ENCODE data around the gene TST. TPM values are rescaled to one million over a fixed set of nuclear protein-coding genes. Genes with fewer than 3 reads are reported as not detected.

The TST gene
- polyA plus RNA-seq, 2 of the 4 experiments (the other 2 are of a cell fraction), result 43.2 to 50.1 TPM

- Histone ChIP-seq H3K4me2 (no peak overlapping the region), H3K27ac (no peak overlapping the region), H3K4me3 (no peak overlapping the region), H3K4me1 (no peaks in the 10 kb centered on the region), H3K9me3 (no peaks in the 10 kb centered on the region)
- CTCF ChIA-PET, result interaction anchor here (0.8 to 1.1 kb wide), 2 partner anchors 15 to 20 kb away, joined by 3 to 4 read pairs; no protein-coding TSS in a partner anchor
- WGBS (ENCODE audit: missing lambda C conversion rate), result 93% methylated on average over 16 of the region's 28 CpGs
- TF ChIP-seq MAFK (IDR thresholded peaks at IDR 0.05; ENCODE audit: partially characterized antibody) (no peak), HDAC2 (IDR thresholded peaks at IDR 0.05) (no peak), FOXS1 (CRISPR knock-in tag; IDR thresholded peaks at IDR 0.05) (no peak), E2F6 (IDR thresholded peaks at IDR 0.05; ENCODE audit: borderline replicate concordance, low read depth) (no peak), ZC3H11A (IDR thresholded peaks at IDR 0.05) (no peak)
- FAIRE-seq (no peak), DNase-seq (ENCODE audit: low read depth in 1 of 2, low spot score in 1 of 2) (no peak), ATAC-seq (no peak)
- POLR2A ChIA-PET, result no interaction called here
Measured at GRCh38 chr22:37063431-37064420, 44.5 kb upstream of the TST start.

- no peak overlapping the region for H3K27ac ChIP-seq
- 86% methylated on average over 8 of the region's 15 CpGs for WGBS (ENCODE audit: missing lambda C conversion rate)
- ChIA-PET POLR2A (no interaction called here), CTCF (no interaction called here)
- ATAC-seq, result no peak
- no peak for DNase-seq (ENCODE audit: low read depth in 1 of 2, low spot score in 1 of 2)
- FAIRE-seq, result no peak
- no peaks in the 10 kb centered on the region for H3K9me3 ChIP-seq
- no peak overlapping the region for H3K4me3 ChIP-seq
- no peaks in the 10 kb centered on the region for H3K4me1 ChIP-seq
- H3K4me2 ChIP-seq, result no peak overlapping the region
- TF ChIP-seq CEBPB (IDR thresholded peaks at IDR 0.05) (no peak), TP53 (CRISPR knock-in tag; IDR thresholded peaks at IDR 0.05) (no peak), MYC (IDR thresholded peaks at IDR 0.05; ENCODE audit: borderline replicate concordance, low read length) (no peak), HMGXB4 (CRISPR knock-in tag; IDR thresholded peaks at IDR 0.05; ENCODE audit: borderline replicate concordance) (no peak), SMC3 (IDR thresholded peaks at IDR 0.05) (no peak), MAZ (IDR thresholded peaks at IDR 0.05; ENCODE audit: borderline replicate concordance, low read depth, low read length) (no peak), HOXA7 (CRISPR knock-in tag; IDR thresholded peaks at IDR 0.05) (no peak), CTCF (IDR thresholded peaks at IDR 0.05) (no peak), RNF2 (IDR thresholded peaks at IDR 0.05; ENCODE audit: borderline replicate concordance, low read depth) (no peak), HEYL (CRISPR knock-in tag; IDR thresholded peaks at IDR 0.05) (no peak), JUNB (IDR thresholded peaks at IDR 0.05) (no peak), ESRRA (IDR thresholded peaks at IDR 0.05; ENCODE audit: borderline replicate concordance, low read length) (no peak), PHF8 (IDR thresholded peaks at IDR 0.05; ENCODE audit: borderline replicate concordance, low read depth) (no peak), HDAC2 (IDR thresholded peaks at IDR 0.05) (no peak), CBX2 (IDR thresholded peaks at IDR 0.05; ENCODE audit: borderline replicate concordance, low read depth) (no peak)
- TF ChIP-seq, protein P1, sequence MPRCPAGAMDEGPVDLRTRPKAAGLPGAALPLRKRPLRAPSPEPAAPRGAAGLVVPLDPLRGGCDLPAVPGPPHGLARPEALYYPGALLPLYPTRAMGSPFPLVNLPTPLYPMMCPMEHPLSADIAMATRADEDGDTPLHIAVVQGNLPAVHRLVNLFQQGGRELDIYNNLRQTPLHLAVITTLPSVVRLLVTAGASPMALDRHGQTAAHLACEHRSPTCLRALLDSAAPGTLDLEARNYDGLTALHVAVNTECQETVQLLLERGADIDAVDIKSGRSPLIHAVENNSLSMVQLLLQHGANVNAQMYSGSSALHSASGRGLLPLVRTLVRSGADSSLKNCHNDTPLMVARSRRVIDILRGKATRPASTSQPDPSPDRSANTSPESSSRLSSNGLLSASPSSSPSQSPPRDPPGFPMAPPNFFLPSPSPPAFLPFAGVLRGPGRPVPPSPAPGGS (IDR thresholded peaks at IDR 0.05), result no peak
- TF ChIP-seq, protein P2, sequence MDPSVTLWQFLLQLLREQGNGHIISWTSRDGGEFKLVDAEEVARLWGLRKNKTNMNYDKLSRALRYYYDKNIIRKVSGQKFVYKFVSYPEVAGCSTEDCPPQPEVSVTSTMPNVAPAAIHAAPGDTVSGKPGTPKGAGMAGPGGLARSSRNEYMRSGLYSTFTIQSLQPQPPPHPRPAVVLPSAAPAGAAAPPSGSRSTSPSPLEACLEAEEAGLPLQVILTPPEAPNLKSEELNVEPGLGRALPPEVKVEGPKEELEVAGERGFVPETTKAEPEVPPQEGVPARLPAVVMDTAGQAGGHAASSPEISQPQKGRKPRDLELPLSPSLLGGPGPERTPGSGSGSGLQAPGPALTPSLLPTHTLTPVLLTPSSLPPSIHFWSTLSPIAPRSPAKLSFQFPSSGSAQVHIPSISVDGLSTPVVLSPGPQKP (IDR thresholded peaks at IDR 0.05; ENCODE audit: low read depth, low read length), result no peak
- TF ChIP-seq, protein P3, sequence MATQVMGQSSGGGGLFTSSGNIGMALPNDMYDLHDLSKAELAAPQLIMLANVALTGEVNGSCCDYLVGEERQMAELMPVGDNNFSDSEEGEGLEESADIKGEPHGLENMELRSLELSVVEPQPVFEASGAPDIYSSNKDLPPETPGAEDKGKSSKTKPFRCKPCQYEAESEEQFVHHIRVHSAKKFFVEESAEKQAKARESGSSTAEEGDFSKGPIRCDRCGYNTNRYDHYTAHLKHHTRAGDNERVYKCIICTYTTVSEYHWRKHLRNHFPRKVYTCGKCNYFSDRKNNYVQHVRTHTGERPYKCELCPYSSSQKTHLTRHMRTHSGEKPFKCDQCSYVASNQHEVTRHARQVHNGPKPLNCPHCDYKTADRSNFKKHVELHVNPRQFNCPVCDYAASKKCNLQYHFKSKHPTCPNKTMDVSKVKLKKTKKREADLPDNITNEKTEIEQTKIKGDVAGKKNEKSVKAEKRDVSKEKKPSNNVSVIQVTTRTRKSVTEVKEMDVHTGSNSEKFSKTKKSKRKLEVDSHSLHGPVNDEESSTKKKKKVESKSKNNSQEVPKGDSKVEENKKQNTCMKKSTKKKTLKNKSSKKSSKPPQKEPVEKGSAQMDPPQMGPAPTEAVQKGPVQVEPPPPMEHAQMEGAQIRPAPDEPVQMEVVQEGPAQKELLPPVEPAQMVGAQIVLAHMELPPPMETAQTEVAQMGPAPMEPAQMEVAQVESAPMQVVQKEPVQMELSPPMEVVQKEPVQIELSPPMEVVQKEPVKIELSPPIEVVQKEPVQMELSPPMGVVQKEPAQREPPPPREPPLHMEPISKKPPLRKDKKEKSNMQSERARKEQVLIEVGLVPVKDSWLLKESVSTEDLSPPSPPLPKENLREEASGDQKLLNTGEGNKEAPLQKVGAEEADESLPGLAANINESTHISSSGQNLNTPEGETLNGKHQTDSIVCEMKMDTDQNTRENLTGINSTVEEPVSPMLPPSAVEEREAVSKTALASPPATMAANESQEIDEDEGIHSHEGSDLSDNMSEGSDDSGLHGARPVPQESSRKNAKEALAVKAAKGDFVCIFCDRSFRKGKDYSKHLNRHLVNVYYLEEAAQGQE (IDR thresholded peaks at IDR 0.05), result no peak
Measured at GRCh38 chr22:37062702-37063381, 43.6 kb upstream of the TST start.
